C4-2B (cell line): ENCODE data around the gene PNN.

Experiments used
- CTCF ChIP-seq: fragments of 450-650 bp; conservative IDR thresholded peaks from 2 replicates; pipeline ENCODE4 v1.5.1; 2017; ENCODE audit warnings: mild to moderate bottlenecking
- ZFX ChIP-seq: fragments of 450-650 bp; IDR thresholded peaks from 2 replicates; pipeline ENCODE4 v1.6.1; 2017

GRCh38 chr14:39181026-39181692, 6.1 kb downstream of the PNN start:
- TF ChIP-seq CTCF: no peak
- TF ChIP-seq ZFX: no peak
